ENCODE results near the gene PXMP2.
"Not testable (repeated sequence)": the region's sequence is repeated elsewhere in the genome, so short reads cannot be mapped to it uniquely, and the experiment has no call there.

Gene PXMP2

GRCh38 chr12:132686825-132687210, 569 bp upstream of the PXMP2 start:
- Histone ChIP-seq H3K27ac (ENCODE audit: low read length) (peak overlapping the region; percentile 51), H3K4me1 (ENCODE audit: low read length) (peaks cover 11% of the 10 kb centered on the region), H4K20me1 (ENCODE audit: insufficient read depth, low read length) (peaks cover 23% of the 10 kb centered on the region), H3K27me3 (ENCODE audit: low read depth, low read length) (no peaks in the 10 kb centered on the region), H2AFZ (ENCODE audit: low read depth, low read length) (no peak overlapping the region), H3K9me3 (ENCODE audit: insufficient read depth, low read length) (no peaks in the 10 kb centered on the region), H3K79me2 (ENCODE audit: low read length) (peaks cover 66% of the 10 kb centered on the region), H3K4me2 (ENCODE audit: low read length) (peak overlapping the region; percentile 78), H3K36me3 (replicated peaks; ENCODE audit: low read depth, low read length) (peaks cover 11% of the 10 kb centered on the region), H3K9ac (ENCODE audit: low read length) (peak overlapping the region; percentile 95), H3K4me3 (ENCODE audit: low read length) (peak overlapping the region; percentile 98)
- TF ChIP-seq EZH2phosphoT487 (IDR thresholded peaks at IDR 0.05; ENCODE audit: low read depth) = no peak
- TF ChIP-seq, protein P1, sequence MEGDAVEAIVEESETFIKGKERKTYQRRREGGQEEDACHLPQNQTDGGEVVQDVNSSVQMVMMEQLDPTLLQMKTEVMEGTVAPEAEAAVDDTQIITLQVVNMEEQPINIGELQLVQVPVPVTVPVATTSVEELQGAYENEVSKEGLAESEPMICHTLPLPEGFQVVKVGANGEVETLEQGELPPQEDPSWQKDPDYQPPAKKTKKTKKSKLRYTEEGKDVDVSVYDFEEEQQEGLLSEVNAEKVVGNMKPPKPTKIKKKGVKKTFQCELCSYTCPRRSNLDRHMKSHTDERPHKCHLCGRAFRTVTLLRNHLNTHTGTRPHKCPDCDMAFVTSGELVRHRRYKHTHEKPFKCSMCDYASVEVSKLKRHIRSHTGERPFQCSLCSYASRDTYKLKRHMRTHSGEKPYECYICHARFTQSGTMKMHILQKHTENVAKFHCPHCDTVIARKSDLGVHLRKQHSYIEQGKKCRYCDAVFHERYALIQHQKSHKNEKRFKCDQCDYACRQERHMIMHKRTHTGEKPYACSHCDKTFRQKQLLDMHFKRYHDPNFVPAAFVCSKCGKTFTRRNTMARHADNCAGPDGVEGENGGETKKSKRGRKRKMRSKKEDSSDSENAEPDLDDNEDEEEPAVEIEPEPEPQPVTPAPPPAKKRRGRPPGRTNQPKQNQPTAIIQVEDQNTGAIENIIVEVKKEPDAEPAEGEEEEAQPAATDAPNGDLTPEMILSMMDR (IDR thresholded peaks at IDR 0.05; ENCODE audit: low read depth, low read length) = no peak

- H3K4me1 ChIP-seq (ENCODE audit: low read length) = peaks cover 11% of the 10 kb centered on the region
- no peak overlapping the region for H3K4me3 ChIP-seq (ENCODE audit: low read length)
- no peaks in the 10 kb centered on the region for H3K9me3 ChIP-seq (ENCODE audit: insufficient read depth, low read length)
- peaks cover 13% of the 10 kb centered on the region for H4K20me1 ChIP-seq (ENCODE audit: insufficient read depth, low read length)
- H3K27me3 ChIP-seq (ENCODE audit: low read depth, low read length) = no peaks in the 10 kb centered on the region
- H3K4me2 ChIP-seq (ENCODE audit: low read length) = no peak overlapping the region
- H3K79me2 ChIP-seq (ENCODE audit: low read length) = peaks cover 44% of the 10 kb centered on the region
- H3K9ac ChIP-seq (ENCODE audit: low read length) = no peak overlapping the region
- peaks cover 11% of the 10 kb centered on the region for H3K36me3 ChIP-seq (replicated peaks; ENCODE audit: low read depth, low read length)
- no peak overlapping the region for H2AFZ ChIP-seq (ENCODE audit: low read depth, low read length)
- no peak for TF ChIP-seq EZH2phosphoT487 (IDR thresholded peaks at IDR 0.05; ENCODE audit: low read depth)
- TF ChIP-seq, protein P1 (IDR thresholded peaks at IDR 0.05; ENCODE audit: low read depth, low read length) = no peak
- H3K27ac ChIP-seq (ENCODE audit: low read length) = no peak overlapping the region
Observed at GRCh38 chr12:132689227-132689626, 1.8 kb downstream of the PXMP2 start.

DNA sequence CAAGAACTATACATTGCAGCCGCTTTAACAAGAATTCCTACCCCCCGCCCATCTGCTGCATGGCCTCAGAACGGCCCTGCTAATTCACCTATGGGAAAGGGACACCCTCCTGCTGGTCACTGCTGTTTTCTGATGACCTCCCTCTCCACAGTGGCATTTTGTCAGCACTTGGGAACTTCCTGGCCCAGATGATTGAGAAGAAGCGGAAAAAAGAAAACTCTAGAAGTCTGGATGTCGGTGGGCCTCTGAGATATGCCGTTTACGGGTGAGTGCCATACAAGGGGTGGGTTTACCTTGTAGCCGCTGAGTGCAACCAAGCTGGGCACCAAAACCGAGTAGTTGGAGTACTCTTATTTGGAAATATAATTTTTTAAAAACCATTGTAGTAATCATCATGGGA, 2.7 kb downstream of the PXMP2 start:
- TF ChIP-seq, protein P1 (IDR thresholded peaks at IDR 0.05; ENCODE audit: low read depth, low read length) = no peak
- TF ChIP-seq EZH2phosphoT487 (IDR thresholded peaks at IDR 0.05; ENCODE audit: low read depth) = no peak
- Histone ChIP-seq H3K4me1 (ENCODE audit: low read length) (peaks cover 10% of the 10 kb centered on the region), H3K9ac (ENCODE audit: low read length) (no peak overlapping the region), H3K27me3 (ENCODE audit: low read depth, low read length) (no peaks in the 10 kb centered on the region), H3K79me2 (ENCODE audit: low read length) (peaks cover 40% of the 10 kb centered on the region), H3K9me3 (ENCODE audit: insufficient read depth, low read length) (no peaks in the 10 kb centered on the region), H2AFZ (ENCODE audit: low read depth, low read length) (no peak overlapping the region), H3K4me3 (ENCODE audit: low read length) (no peak overlapping the region), H4K20me1 (ENCODE audit: insufficient read depth, low read length) (peaks cover 11% of the 10 kb centered on the region), H3K4me2 (ENCODE audit: low read length) (no peak overlapping the region), H3K36me3 (replicated peaks; ENCODE audit: low read depth, low read length) (peaks cover 11% of the 10 kb centered on the region), H3K27ac (ENCODE audit: low read length) (no peak overlapping the region)

DNA sequence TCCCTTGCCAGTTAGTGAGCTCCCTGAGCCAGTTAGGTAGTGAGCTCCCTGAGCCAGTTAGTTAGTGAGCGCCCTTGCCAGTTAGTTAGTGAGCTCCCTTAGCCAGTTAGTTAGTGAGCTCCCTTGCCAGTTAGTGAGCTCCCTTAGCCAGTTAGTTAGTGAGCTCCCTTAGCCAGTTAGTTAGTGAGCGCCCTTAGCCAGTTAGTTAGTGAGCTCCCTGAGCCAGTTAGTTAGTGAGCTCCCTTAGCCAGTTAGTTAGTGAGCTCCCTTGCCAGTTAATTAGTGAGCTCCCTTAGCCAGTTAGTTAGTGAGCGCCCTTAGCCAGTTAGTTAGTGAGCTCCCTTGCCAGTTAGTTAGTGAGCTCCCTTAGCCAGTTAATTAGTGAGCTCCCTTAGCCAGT, 4.6 kb downstream of the PXMP2 start:
- H3K4me1 ChIP-seq (ENCODE audit: low read length); H3K27me3 ChIP-seq (ENCODE audit: low read depth, low read length); H3K4me3 ChIP-seq (ENCODE audit: low read length); H4K20me1 ChIP-seq (ENCODE audit: insufficient read depth, low read length); H3K9ac ChIP-seq (ENCODE audit: low read length); H3K4me2 ChIP-seq (ENCODE audit: low read length); H3K27ac ChIP-seq (ENCODE audit: low read length); H2AFZ ChIP-seq (ENCODE audit: low read depth, low read length); H3K9me3 ChIP-seq (ENCODE audit: insufficient read depth, low read length): not testable (repeated sequence)
- peaks cover 21% of the 10 kb centered on the region for H3K79me2 ChIP-seq (ENCODE audit: low read length)
- H3K36me3 ChIP-seq (replicated peaks; ENCODE audit: low read depth, low read length) = peaks cover 11% of the 10 kb centered on the region

GRCh38 chr12:132694888-132695287, 7.5 kb downstream of the PXMP2 start:
- not testable (repeated sequence) for H3K9me3 ChIP-seq (ENCODE audit: insufficient read depth, low read length); H3K79me2 ChIP-seq (ENCODE audit: low read length); H3K27ac ChIP-seq (ENCODE audit: low read length); H3K27me3 ChIP-seq (ENCODE audit: low read depth, low read length); H3K4me3 ChIP-seq (ENCODE audit: low read length); H2AFZ ChIP-seq (ENCODE audit: low read depth, low read length); H3K9ac ChIP-seq (ENCODE audit: low read length); H3K4me1 ChIP-seq (ENCODE audit: low read length); H3K4me2 ChIP-seq (ENCODE audit: low read length); H4K20me1 ChIP-seq (ENCODE audit: insufficient read depth, low read length)
- peaks cover 19% of the 10 kb centered on the region for H3K36me3 ChIP-seq (replicated peaks; ENCODE audit: low read depth, low read length)
